Karpas-422 (cell line): Measurements from ENCODE around the gene CYFIP1. TPM values are rescaled to one million over a fixed set of nuclear protein-coding genes. Genes with fewer than 3 reads are reported as not detected.

Experiments
- DNase-seq: peaks from one replicate; pipeline ENCODE4 v3.0.0-alpha.2; 2015
- H2AFZ ChIP-seq: fragments of 200-600 bp; sonication (generic); 2 replicates; pipeline ENCODE4 v1.6.1; 2014; ENCODE audit warnings: antibody characterized with exemption, low read length, mixed read lengths
- H3K27ac ChIP-seq: fragments of 200-600 bp; sonication (generic); 2 replicates; pipeline ENCODE4 v1.5.1; 2014; ENCODE audit warnings: mild to moderate bottlenecking, low read length, moderate library complexity
- H3K27me3 ChIP-seq: fragments of 200-600 bp; sonication (generic); 2 replicates; pipeline ENCODE4 v1.6.1; 2014; ENCODE audit warnings: low read length, mixed read lengths
- H3K36me3 ChIP-seq: fragments of 200-600 bp; sonication (generic); 2 replicates; pipeline ENCODE4 v1.6.1; 2014; ENCODE audit warnings: low read length, mixed read lengths; ENCODE audit not compliant: insufficient read depth
- H3K4me1 ChIP-seq: fragments of 200-600 bp; sonication (generic); 2 replicates; pipeline ENCODE4 v1.6.1; 2014; ENCODE audit warnings: mild to moderate bottlenecking, low read length, mixed read lengths
- H3K4me2 ChIP-seq: fragments of 200-600 bp; sonication (generic); 2 replicates; pipeline ENCODE4 v1.6.1; 2014; ENCODE audit warnings: low read length, low read depth, mild to moderate bottlenecking; ENCODE audit not compliant: poor library complexity, severe bottlenecking
- H3K4me3 ChIP-seq: fragments of 200-600 bp; sonication (generic); 2 replicates; pipeline ENCODE4 v1.5.1; 2014; ENCODE audit warnings: mild to moderate bottlenecking, antibody characterized with exemption, low read length, mixed read lengths
- H3K79me2 ChIP-seq: fragments of 200-600 bp; sonication (generic); 2 replicates; pipeline ENCODE4 v1.6.1; 2014; ENCODE audit warnings: mild to moderate bottlenecking, low read length, mixed read lengths
- H3K9ac ChIP-seq: fragments of 200-600 bp; sonication (generic); 2 replicates; pipeline ENCODE4 v1.6.0; 2014; ENCODE audit warnings: low read length
- H3K9me2 ChIP-seq: fragments of 200-600 bp; sonication (generic), shearing (Covaris generic); replicated peaks from 2 replicates; pipeline ENCODE4 v1.6.0; 2014; ENCODE audit warnings: mild to moderate bottlenecking, low read length, moderate library complexity; ENCODE audit not compliant: insufficient read depth
- H3K9me3 ChIP-seq: fragments of 300-700, 200-600 bp; sonication (generic); 2 replicates; pipeline ENCODE4 v1.6.1; 2014; ENCODE audit warnings: low read length, mixed read lengths
- H4K20me1 ChIP-seq: fragments of 200-600 bp; sonication (generic); 2 replicates; pipeline ENCODE4 v1.6.1; 2014; ENCODE audit warnings: mild to moderate bottlenecking, antibody characterized with exemption, low read length, low read depth; ENCODE audit not compliant: insufficient read depth
- total RNA-seq: library from RNA; depleted of rRNA; stranded (reverse); fragments of >200 nt; shearing (Covaris generic); gene quantifications from 2 replicates; pipeline ENCODE4 v1.2.3, GENCODE V29; 2014; ENCODE audit warnings: low replicate concordance

Gene CYFIP1
- total RNA-seq, 1 experiment from 2014 or later = 0.04 TPM

DNA sequence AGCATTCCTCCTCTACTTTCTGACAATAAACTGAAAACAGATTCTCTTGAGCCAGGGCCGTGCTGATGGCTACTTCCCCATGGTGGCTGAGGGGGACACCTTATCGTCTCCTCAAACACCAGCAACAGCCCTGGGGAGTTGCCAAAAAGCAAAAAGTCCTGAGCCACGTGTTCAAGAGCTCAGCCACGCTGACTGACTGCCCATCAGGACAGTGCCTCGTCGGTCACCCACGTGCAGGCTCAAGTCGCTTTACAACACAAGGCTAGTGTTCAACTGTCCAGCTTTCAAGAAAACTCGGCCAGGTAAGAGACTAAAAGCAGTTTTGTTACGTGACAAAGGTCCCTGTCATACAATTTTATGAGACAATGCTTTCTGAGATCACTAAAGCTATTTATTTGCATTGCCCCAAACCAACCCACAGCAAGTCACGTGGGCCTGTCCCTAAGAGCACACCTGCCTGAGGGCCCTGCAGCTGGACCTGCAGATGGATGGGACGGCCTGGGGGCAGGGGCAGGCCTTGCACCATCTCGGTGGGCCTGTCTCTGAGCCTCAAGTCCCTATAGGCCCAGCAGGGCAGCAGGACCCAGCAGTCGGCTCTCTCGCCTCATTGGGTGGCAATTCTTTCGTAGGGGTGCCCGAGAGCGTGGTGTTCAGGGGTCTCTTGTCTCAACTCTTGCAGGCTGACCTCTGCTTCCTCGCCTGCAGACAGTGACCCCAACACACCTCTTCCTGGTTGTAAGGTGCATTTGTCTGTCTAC lies 99.0 kb downstream of the CYFIP1 start:
- H3K27me3 ChIP-seq = no peaks in the 10 kb centered on the region
- H3K27ac ChIP-seq = no peak overlapping the region
- no peaks in the 10 kb centered on the region for H3K79me2 ChIP-seq
- H2AFZ ChIP-seq = no peak overlapping the region
- no peak overlapping the region for H3K4me3 ChIP-seq
- no peaks in the 10 kb centered on the region for H4K20me1 ChIP-seq
- no peak overlapping the region for H3K4me2 ChIP-seq
- H3K9me3 ChIP-seq = no peaks in the 10 kb centered on the region
- H3K36me3 ChIP-seq = no peaks in the 10 kb centered on the region
- DNase-seq = no peak
- H3K4me1 ChIP-seq = no peaks in the 10 kb centered on the region
- no peaks in the 10 kb centered on the region for H3K9me2 ChIP-seq
- H3K9ac ChIP-seq = no peak overlapping the region

GRCh38 chr15:22880068-22880980 lies 99.8 kb downstream of the CYFIP1 start:
- no peak overlapping the region for H3K4me2 ChIP-seq
- H3K27me3 ChIP-seq = no peaks in the 10 kb centered on the region
- H4K20me1 ChIP-seq = no peaks in the 10 kb centered on the region
- no peaks in the 10 kb centered on the region for H3K9me2 ChIP-seq
- H3K9ac ChIP-seq = no peak overlapping the region
- H3K4me1 ChIP-seq = no peaks in the 10 kb centered on the region
- no peak overlapping the region for H3K4me3 ChIP-seq
- no peaks in the 10 kb centered on the region for H3K79me2 ChIP-seq
- H3K9me3 ChIP-seq = no peaks in the 10 kb centered on the region
- H2AFZ ChIP-seq = no peak overlapping the region
- no peak for DNase-seq
- no peaks in the 10 kb centered on the region for H3K36me3 ChIP-seq
- H3K27ac ChIP-seq = no peak overlapping the region

- Histone ChIP-seq H3K4me2 (no peak overlapping the region), H3K9me2 (no peaks in the 10 kb centered on the region), H3K36me3 (no peaks in the 10 kb centered on the region), H3K27ac (no peak overlapping the region), H3K4me3 (no peak overlapping the region), H3K9me3 (no peaks in the 10 kb centered on the region), H4K20me1 (no peaks in the 10 kb centered on the region), H3K4me1 (no peaks in the 10 kb centered on the region), H3K79me2 (no peaks in the 10 kb centered on the region), H3K27me3 (no peaks in the 10 kb centered on the region), H3K9ac (no peak overlapping the region), H2AFZ (no peak overlapping the region)
- no peak for DNase-seq
Measured at GRCh38 chr15:22878103-22878502, 102.1 kb downstream of the CYFIP1 start.

GRCh38 chr15:22877607-22878006 lies 102.6 kb downstream of the CYFIP1 start:
- no peak overlapping the region for H2AFZ ChIP-seq
- no peaks in the 10 kb centered on the region for H3K9me3 ChIP-seq
- no peaks in the 10 kb centered on the region for H4K20me1 ChIP-seq
- H3K27ac ChIP-seq = no peak overlapping the region
- H3K4me3 ChIP-seq = no peak overlapping the region
- no peaks in the 10 kb centered on the region for H3K79me2 ChIP-seq
- no peak overlapping the region for H3K4me2 ChIP-seq
- no peaks in the 10 kb centered on the region for H3K27me3 ChIP-seq
- no peak for DNase-seq
- H3K4me1 ChIP-seq = no peaks in the 10 kb centered on the region
- no peaks in the 10 kb centered on the region for H3K9me2 ChIP-seq
- H3K9ac ChIP-seq = no peak overlapping the region
- no peaks in the 10 kb centered on the region for H3K36me3 ChIP-seq

DNA sequence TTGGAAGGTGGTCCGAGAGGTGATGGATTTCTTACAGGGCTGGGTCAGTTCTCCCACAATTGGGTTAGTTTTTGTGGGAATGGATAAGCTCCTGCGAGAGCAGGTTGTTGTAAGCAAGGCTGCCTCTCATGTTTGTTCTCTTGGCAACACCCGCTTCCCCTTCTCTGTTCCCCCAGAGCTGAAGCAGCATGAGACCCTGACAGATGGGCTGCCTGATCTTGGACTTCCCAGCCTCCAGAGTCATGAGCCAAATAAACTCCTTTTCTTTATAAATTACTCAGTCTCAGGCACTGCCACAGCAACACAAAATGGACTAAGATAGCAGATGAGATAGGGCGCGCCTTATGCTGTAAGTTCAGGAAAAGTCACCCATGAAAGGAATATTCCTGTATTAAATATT lies 103.1 kb downstream of the CYFIP1 start:
- Histone ChIP-seq H3K4me3 (no peak overlapping the region), H3K4me2 (no peak overlapping the region)

GRCh38 chr15:22874966-22875365 lies 105.2 kb downstream of the CYFIP1 start:
- Histone ChIP-seq H4K20me1 (no peaks in the 10 kb centered on the region), H3K27ac (no peak overlapping the region), H3K4me3 (no peak overlapping the region), H3K9me2 (no peaks in the 10 kb centered on the region), H3K9ac (no peak overlapping the region), H3K9me3 (no peaks in the 10 kb centered on the region), H3K27me3 (no peaks in the 10 kb centered on the region), H3K79me2 (no peaks in the 10 kb centered on the region), H3K36me3 (no peaks in the 10 kb centered on the region), H2AFZ (no peak overlapping the region), H3K4me1 (no peaks in the 10 kb centered on the region), H3K4me2 (no peak overlapping the region)
- DNase-seq = no peak

More for the DNA sequence above, 103.1 kb downstream of the CYFIP1 start:
- Histone ChIP-seq H3K27me3 (no peaks in the 10 kb centered on the region), H3K36me3 (no peaks in the 10 kb centered on the region), H2AFZ (no peak overlapping the region), H3K9ac (no peak overlapping the region), H3K27ac (no peak overlapping the region), H4K20me1 (no peaks in the 10 kb centered on the region), H3K9me2 (no peaks in the 10 kb centered on the region), H3K4me1 (no peaks in the 10 kb centered on the region), H3K79me2 (no peaks in the 10 kb centered on the region), H3K9me3 (no peaks in the 10 kb centered on the region)
- no peak for DNase-seq

DNA sequence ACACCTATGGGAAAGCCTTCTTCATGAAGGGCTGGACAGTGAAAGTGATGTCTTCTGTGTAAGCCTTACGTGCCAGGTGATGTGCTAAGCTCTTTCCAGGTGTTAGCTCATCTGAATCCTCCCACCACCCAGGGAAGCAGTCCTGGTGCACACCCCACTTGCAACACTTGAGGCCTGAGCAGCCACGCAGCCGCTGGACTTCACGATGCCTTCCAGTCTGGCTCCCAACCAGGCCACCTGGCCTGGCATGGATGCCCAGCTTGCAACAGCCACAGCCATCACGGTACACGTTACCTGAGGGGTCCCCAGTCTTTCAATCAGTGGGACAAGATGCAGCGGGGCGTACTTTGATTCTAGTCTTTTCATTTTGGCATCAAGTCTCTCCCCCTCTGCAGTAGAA lies 105.9 kb downstream of the CYFIP1 start:
- no peak overlapping the region for H3K27ac ChIP-seq
- H4K20me1 ChIP-seq = no peaks in the 10 kb centered on the region
- no peak overlapping the region for H3K4me2 ChIP-seq
- H3K4me3 ChIP-seq = no peak overlapping the region
- H3K79me2 ChIP-seq = no peaks in the 10 kb centered on the region
- H3K9me3 ChIP-seq = no peaks in the 10 kb centered on the region
- H3K9ac ChIP-seq = no peak overlapping the region
- H3K4me1 ChIP-seq = no peaks in the 10 kb centered on the region
- no peak for DNase-seq
- no peaks in the 10 kb centered on the region for H3K9me2 ChIP-seq
- H3K27me3 ChIP-seq = no peaks in the 10 kb centered on the region
- no peak overlapping the region for H2AFZ ChIP-seq
- H3K36me3 ChIP-seq = peaks cover 2% of the 10 kb centered on the region; the same call in 1 of the 2 replicates

DNA sequence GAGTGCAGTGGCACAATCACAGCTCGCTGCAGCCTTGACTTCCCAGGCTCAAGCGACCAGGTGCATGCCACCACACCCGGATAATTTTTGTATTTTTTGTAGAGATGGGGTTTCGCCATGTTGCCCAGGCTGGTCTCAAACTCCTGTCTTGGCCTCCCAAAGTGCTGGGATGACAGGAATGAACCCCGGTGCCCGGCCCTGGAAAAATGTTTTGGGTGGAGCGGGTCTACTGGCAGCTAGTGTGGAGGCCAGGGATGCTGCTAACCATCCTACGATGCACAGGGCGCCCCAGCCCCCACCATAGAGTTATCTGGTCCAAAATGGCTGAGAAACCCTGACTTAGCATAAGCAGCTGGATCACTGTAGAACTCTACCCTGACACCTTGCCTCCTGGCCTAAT lies 106.3 kb downstream of the CYFIP1 start:
- no peaks in the 10 kb centered on the region for H3K27me3 ChIP-seq
- H2AFZ ChIP-seq = no peak overlapping the region
- no peaks in the 10 kb centered on the region for H3K9me3 ChIP-seq
- no peak for DNase-seq
- no peaks in the 10 kb centered on the region for H3K79me2 ChIP-seq
- no peak overlapping the region for H3K4me2 ChIP-seq
- no peak overlapping the region for H3K27ac ChIP-seq
- no peak overlapping the region for H3K9ac ChIP-seq
- H3K9me2 ChIP-seq = no peaks in the 10 kb centered on the region
- no peaks in the 10 kb centered on the region for H3K4me1 ChIP-seq
- no peak overlapping the region for H3K4me3 ChIP-seq
- peaks cover 6% of the 10 kb centered on the region for H3K36me3 ChIP-seq
- no peaks in the 10 kb centered on the region for H4K20me1 ChIP-seq
